Tibial nerve (tissue), 4 donors: ENCODE results near the gene HDAC11.

Experiments
- CTCF ChIP-seq, 5 experiments: fragments of 200-600 bp in 3 of 5; fragments of 450-650 bp in 2 of 5; sonication (generic) in 3 of 5; IDR thresholded peaks; one replicate each; pipeline ENCODE4 v1.5.1; 2016 to 2019; ENCODE audit warnings: antibody characterized with exemption in 5 of 5, mild to moderate bottlenecking in 3 of 5, moderate library complexity in 2 of 5
- EP300 ChIP-seq, 2 donors: sonication (generic); formaldehyde crosslinking; IDR thresholded peaks; one replicate each; pipeline ENCODE4 v1.6.1; 2017; ENCODE audit warnings: antibody characterized with exemption in 2 of 2, mild to moderate bottlenecking in 1 of 2
- POLR2A ChIP-seq, 2 donors: fragments of 450-650 bp; IDR thresholded peaks; one replicate each; pipeline ENCODE4 v1.6.1; 2017; ENCODE audit warnings: antibody characterized with exemption in 2 of 2, mild to moderate bottlenecking in 2 of 2, moderate library complexity in 2 of 2

- TF ChIP-seq CTCF (IDR thresholded peaks at IDR 0.05) (no peak), EP300 (IDR thresholded peaks at IDR 0.05) (no peak), POLR2A (IDR thresholded peaks at IDR 0.05) (no peak)
These were observed 75.6 kb downstream of the HDAC11 start for GRCh38 chr3:13555753-13556152.
